Lower lobe of right lung (tissue), 2 donors: ENCODE data around the gene FTSJ1. TPM values are rescaled to one million over a fixed set of nuclear protein-coding genes. Genes with fewer than 3 reads are reported as not detected.

Experiments used
- ATAC-seq, 2 donors: fragments of 200-7000 bp; cut with Tn5 transposase; one replicate each; pipeline ENCODE4 v1.9.1; 2020 to 2022; ENCODE audit warnings: mild to moderate bottlenecking in 2 of 2, moderate library complexity in 2 of 2
- DNase-seq: peaks from one replicate; pipeline ENCODE4 v3.0.0-alpha.2; 2020
- H3K27ac ChIP-seq: fragments of 200-600 bp; one replicate; pipeline ENCODE4 v1.8.0; 2022
- H3K27me3 ChIP-seq: fragments of 200-600 bp; one replicate; pipeline ENCODE4 v1.8.0; 2022; ENCODE audit warnings: low read depth
- H3K36me3 ChIP-seq: fragments of 200-600 bp; one replicate; pipeline ENCODE4 v1.8.0; 2022; ENCODE audit warnings: mild to moderate bottlenecking
- H3K4me1 ChIP-seq: fragments of 200-600 bp; one replicate; pipeline ENCODE4 v1.8.0; 2022
- H3K4me3 ChIP-seq: fragments of 200-600 bp; one replicate; pipeline ENCODE4 v1.8.0; 2022; ENCODE audit warnings: mild to moderate bottlenecking
- H3K9me3 ChIP-seq: fragments of 200-600 bp; one replicate; pipeline ENCODE4 v1.8.0; 2022
- CTCF ChIP-seq: fragments of 200-600 bp; IDR thresholded peaks from one replicate; pipeline ENCODE4 v1.8.0; 2022; ENCODE audit warnings: antibody characterized with exemption, mild to moderate bottlenecking
- intact Hi-C: fragments of 100-400 bp; cut with DNase I; formaldehyde crosslinking; loops from one replicate; pipeline ENCODE4 v1.11.0; 2022
- total RNA-seq: library from RNA; stranded (reverse); fragmentation: NEBNext Ultra II Directional; extraction: Animal tissue kit (Norgen Biotek cat#: 25700); gene quantifications from one replicate; pipeline ENCODE4 v1.2.1, GENCODE V29; 2021
- donor health status: DM: no; HTN: yes; CAD: no; lungs with severe emphysema.

FTSJ1 gene
- total RNA-seq, 1 donor from 2014 or later: 30.2 TPM

GRCh38 chrX:48490661-48491060, 14.7 kb downstream of the FTSJ1 start:
- DNase-seq: no peak
- intact Hi-C loops: no loop called here

GRCh38 chrX:48491809-48492208, 15.8 kb downstream of the FTSJ1 start:
- H3K9me3 ChIP-seq: no peaks in the 10 kb centered on the region
- no peak for TF ChIP-seq CTCF
- DNase-seq: no peak
- no peak for ATAC-seq
- no peaks in the 10 kb centered on the region for H3K27me3 ChIP-seq
- H3K4me3 ChIP-seq: no peak overlapping the region
- no peaks in the 10 kb centered on the region for H3K36me3 ChIP-seq
- intact Hi-C loops: no loop called here
- no peaks in the 10 kb centered on the region for H3K4me1 ChIP-seq
- no peak overlapping the region for H3K27ac ChIP-seq

More at GRCh38 chrX:48490661-48491060, 14.7 kb downstream of the FTSJ1 start:
- no peaks in the 10 kb centered on the region for H3K27me3 ChIP-seq
- no peak for ATAC-seq
- no peaks in the 10 kb centered on the region for H3K4me1 ChIP-seq
- TF ChIP-seq CTCF: no peak
- H3K9me3 ChIP-seq: no peaks in the 10 kb centered on the region
- H3K36me3 ChIP-seq: no peaks in the 10 kb centered on the region
- no peak overlapping the region for H3K4me3 ChIP-seq
- no peak overlapping the region for H3K27ac ChIP-seq

- Histone ChIP-seq H3K9me3 (no peaks in the 10 kb centered on the region), H3K27me3 (no peaks in the 10 kb centered on the region), H3K4me1 (no peaks in the 10 kb centered on the region), H3K36me3 (no peaks in the 10 kb centered on the region), H3K4me3 (no peak overlapping the region), H3K27ac (no peak overlapping the region)
- TF ChIP-seq CTCF: no peak
- DNase-seq (no peak), ATAC-seq (no peak)
- intact Hi-C loops: no loop called here
Measured at GRCh38 chrX:48492293-48492910, 16.4 kb downstream of the FTSJ1 start.

- no peak overlapping the region for H3K27ac ChIP-seq
- intact Hi-C loops: no loop called here
- no peaks in the 10 kb centered on the region for H3K27me3 ChIP-seq
- DNase-seq: no peak
- no peak overlapping the region for H3K4me3 ChIP-seq
- no peaks in the 10 kb centered on the region for H3K4me1 ChIP-seq
- H3K9me3 ChIP-seq: no peaks in the 10 kb centered on the region
- no peak for ATAC-seq
- no peak for TF ChIP-seq CTCF
- no peaks in the 10 kb centered on the region for H3K36me3 ChIP-seq
Measured at GRCh38 chrX:48493890-48494364, 17.9 kb downstream of the FTSJ1 start.

- TF ChIP-seq CTCF: no peak
- Histone ChIP-seq H3K4me3 (no peak overlapping the region), H3K9me3 (no peaks in the 10 kb centered on the region), H3K27ac (no peak overlapping the region), H3K36me3 (no peaks in the 10 kb centered on the region), H3K4me1 (no peaks in the 10 kb centered on the region), H3K27me3 (no peaks in the 10 kb centered on the region)
- DNase-seq (no peak), ATAC-seq (no peak)
- intact Hi-C loops: no loop called here
Measured at GRCh38 chrX:48496660-48497059, 20.7 kb downstream of the FTSJ1 start.
